Measurements from ENCODE around the gene C21orf58.

The C21orf58 gene

DNA sequence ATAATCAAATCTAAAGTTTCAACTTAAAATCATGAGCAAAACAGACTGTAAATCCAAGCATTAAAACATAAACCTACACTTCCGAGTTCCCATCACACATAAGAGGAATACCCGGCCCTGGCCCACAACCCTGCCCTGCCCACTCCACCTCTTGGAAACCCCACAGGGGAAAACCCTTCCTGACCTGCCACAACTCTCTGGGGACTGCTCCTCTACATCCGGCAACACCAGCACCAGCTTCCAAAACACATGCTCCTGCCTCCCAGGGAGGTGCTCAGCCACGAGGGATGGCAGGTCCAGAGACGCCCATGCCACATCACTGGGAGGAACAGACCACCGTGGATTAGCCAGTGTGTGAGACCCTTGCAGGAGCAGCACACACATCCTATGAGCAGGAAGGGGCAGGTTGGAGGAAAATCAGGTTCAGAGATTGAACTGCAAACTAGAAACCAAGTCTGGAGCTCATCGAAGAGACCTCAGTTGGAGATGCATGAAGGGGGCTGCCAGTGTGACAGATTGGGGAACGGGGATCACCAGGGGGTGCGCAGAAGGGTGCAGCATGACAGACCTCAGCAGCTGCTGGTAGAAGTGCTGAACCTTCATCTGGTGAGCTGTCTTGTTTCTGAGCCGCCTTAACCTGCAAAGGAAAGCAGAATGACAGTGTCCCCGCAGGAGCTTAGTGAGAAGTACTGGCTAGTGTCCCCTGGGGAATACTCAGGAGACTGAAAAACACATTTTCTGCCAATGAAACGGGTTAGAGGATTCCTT lies 69.3 kb downstream of the C21orf58 start:
- H3K27ac ChIP-seq (ENCODE audit: low read length) = no peak overlapping the region
- H3K4me3 ChIP-seq (ENCODE audit: low read length in 2 of 2) = no peak overlapping the region
- no peaks in the 10 kb centered on the region for H3K9me3 ChIP-seq (ENCODE audit: control insufficient read depth in 2 of 2, low read length in 2 of 2)
- H3K4me1 ChIP-seq (ENCODE audit: control insufficient read depth, insufficient read depth, low read length) = no peaks in the 10 kb centered on the region
- peaks cover 72 to 81% of the 10 kb centered on the region in 2 donors for H3K36me3 ChIP-seq (ENCODE audit: control insufficient read depth in 2 of 2, insufficient read depth in 2 of 2, low read length in 2 of 2)
- H3K27me3 ChIP-seq (ENCODE audit: control insufficient read depth in 1 of 2, insufficient read depth in 2 of 2, low read length in 2 of 2) = no peaks in the 10 kb centered on the region
- no peak overlapping the region for H3K9ac ChIP-seq (ENCODE audit: low read length in 2 of 2)

DNA sequence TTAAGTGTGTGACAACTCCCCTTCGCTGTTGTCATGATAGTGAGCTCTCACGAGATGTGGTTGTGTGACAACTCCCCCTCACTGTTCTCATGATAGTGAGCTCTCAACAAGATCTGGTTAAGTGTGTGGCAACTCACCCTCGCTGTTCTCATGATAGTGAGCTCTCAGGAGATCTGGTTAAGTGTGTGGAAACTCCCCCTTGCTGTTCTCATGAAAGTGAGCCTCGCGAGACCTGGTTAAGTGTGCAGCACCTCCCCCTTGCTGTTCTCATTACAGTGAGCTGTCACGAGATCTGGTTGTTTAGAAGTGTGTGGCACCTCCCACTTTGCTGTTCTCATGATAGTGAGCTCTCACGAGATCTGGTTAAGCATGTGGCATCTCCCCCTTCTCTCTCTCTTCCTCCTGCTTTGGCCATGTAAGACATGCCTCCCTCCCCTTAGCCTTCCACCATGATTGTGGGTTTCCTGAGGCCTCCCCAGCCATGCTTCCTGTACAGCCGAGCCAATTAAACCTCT lies 70.0 kb downstream of the C21orf58 start:
- Histone ChIP-seq H3K36me3 (ENCODE audit: control insufficient read depth in 2 of 2, insufficient read depth in 2 of 2, low read length in 2 of 2) (peaks cover 73 to 82% of the 10 kb centered on the region in 2 donors), H3K4me1 (ENCODE audit: control insufficient read depth, insufficient read depth, low read length) (no peaks in the 10 kb centered on the region), H3K27me3 (ENCODE audit: control insufficient read depth in 1 of 2, insufficient read depth in 2 of 2, low read length in 2 of 2) (no peaks in the 10 kb centered on the region), H3K9me3 (ENCODE audit: control insufficient read depth in 2 of 2, low read length in 2 of 2) (no peaks in the 10 kb centered on the region), H3K27ac (ENCODE audit: low read length) (no peak overlapping the region), H3K4me3 (ENCODE audit: low read length in 2 of 2) (no peak overlapping the region), H3K9ac (ENCODE audit: low read length in 2 of 2) (no peak overlapping the region)

DNA sequence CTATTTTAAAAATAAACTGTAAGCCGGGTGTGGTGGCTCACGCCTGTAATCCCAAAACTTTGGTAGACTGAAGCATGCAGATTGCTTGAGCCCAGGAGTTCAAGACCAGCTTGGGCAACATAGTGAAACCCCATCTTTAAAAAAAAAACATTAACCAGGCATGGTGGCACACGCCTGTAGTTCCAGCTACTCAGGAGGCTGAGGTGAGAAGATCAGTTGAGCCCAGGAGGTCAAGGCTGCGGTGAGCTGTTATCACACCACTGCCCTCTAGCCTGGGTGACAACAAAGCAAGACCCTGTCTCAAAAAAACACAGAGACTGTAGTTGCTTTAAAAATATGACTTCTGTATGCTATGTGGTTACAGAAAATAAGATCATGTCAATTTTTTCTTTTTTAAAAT lies 70.8 kb downstream of the C21orf58 start:
- H3K36me3 ChIP-seq (ENCODE audit: control insufficient read depth in 2 of 2, insufficient read depth in 2 of 2, low read length in 2 of 2) = peaks cover 71 to 78% of the 10 kb centered on the region in 2 donors
- no peaks in the 10 kb centered on the region for H3K27me3 ChIP-seq (ENCODE audit: control insufficient read depth in 1 of 2, insufficient read depth in 2 of 2, low read length in 2 of 2)
- H3K4me1 ChIP-seq (ENCODE audit: control insufficient read depth, insufficient read depth, low read length) = no peaks in the 10 kb centered on the region
- H3K9ac ChIP-seq (ENCODE audit: low read length in 2 of 2) = no peak overlapping the region
- no peak overlapping the region for H3K27ac ChIP-seq (ENCODE audit: low read length)
- no peak overlapping the region for H3K4me3 ChIP-seq (ENCODE audit: low read length in 2 of 2)
- H3K9me3 ChIP-seq (ENCODE audit: control insufficient read depth in 2 of 2, low read length in 2 of 2) = no peaks in the 10 kb centered on the region
